Measurements from ENCODE around the gene ASGR2.
"Not testable (repeated sequence)": the region's sequence is repeated elsewhere in the genome, so short reads cannot be mapped to it uniquely, and the experiment has no call there.

GRCh38 chr17:7091311-7092005 is 23.2 kb downstream of the ASGR2 start:
- not testable (repeated sequence) for TF ChIP-seq ATF4 (CRISPR knock-in tag; IDR thresholded peaks at IDR 0.05); NFE2 (CRISPR knock-in tag; IDR thresholded peaks at IDR 0.05); ZBTB25 (CRISPR knock-in tag; IDR thresholded peaks at IDR 0.05); HNRNPK (IDR thresholded peaks at IDR 0.05; ENCODE audit: low read depth, low read length, poor library complexity, severe bottlenecking); TFE3 (CRISPR knock-in tag; IDR thresholded peaks at IDR 0.05); ZBTB14 (CRISPR knock-in tag; IDR thresholded peaks at IDR 0.05); HMGXB3 (CRISPR knock-in tag; IDR thresholded peaks at IDR 0.05; ENCODE audit: borderline replicate concordance); REST (IDR thresholded peaks at IDR 0.05; ENCODE audit: borderline replicate concordance in 1 of 2, low read depth in 1 of 2, low read length in 2 of 2); BRD4 (CRISPR knock-in tag; IDR thresholded peaks at IDR 0.05); POLR2AphosphoS2 (IDR thresholded peaks at IDR 0.05; ENCODE audit: low read depth, low read length); FOSL2 (CRISPR knock-in tag; IDR thresholded peaks at IDR 0.05); ZBTB43 (CRISPR knock-in tag; conservative IDR thresholded peaks at IDR 0.05); ZNF546 (CRISPR knock-in tag; conservative IDR thresholded peaks at IDR 0.05); CREB1 (IDR thresholded peaks at IDR 0.05); CREB1 (CRISPR knock-in tag; IDR thresholded peaks at IDR 0.05)
